A172 (cell line): ENCODE results near the gene TFEB. TPM values are rescaled to one million over a fixed set of nuclear protein-coding genes. Genes with fewer than 3 reads are reported as not detected.

ENCODE experiments used
- DNase-seq: peaks from one replicate; pipeline ENCODE4 v3.0.0-alpha.2; 2015; ENCODE audit warnings: low spot score
- total RNA-seq: library from RNA; depleted of rRNA; stranded (reverse); fragments of >200 nt; shearing (Covaris generic); gene quantifications from 2 replicates; pipeline ENCODE4 v1.2.3, GENCODE V29; 2014

The TFEB gene
- total RNA-seq, 1 experiment from 2014 or later = 6.0 TPM

DNA sequence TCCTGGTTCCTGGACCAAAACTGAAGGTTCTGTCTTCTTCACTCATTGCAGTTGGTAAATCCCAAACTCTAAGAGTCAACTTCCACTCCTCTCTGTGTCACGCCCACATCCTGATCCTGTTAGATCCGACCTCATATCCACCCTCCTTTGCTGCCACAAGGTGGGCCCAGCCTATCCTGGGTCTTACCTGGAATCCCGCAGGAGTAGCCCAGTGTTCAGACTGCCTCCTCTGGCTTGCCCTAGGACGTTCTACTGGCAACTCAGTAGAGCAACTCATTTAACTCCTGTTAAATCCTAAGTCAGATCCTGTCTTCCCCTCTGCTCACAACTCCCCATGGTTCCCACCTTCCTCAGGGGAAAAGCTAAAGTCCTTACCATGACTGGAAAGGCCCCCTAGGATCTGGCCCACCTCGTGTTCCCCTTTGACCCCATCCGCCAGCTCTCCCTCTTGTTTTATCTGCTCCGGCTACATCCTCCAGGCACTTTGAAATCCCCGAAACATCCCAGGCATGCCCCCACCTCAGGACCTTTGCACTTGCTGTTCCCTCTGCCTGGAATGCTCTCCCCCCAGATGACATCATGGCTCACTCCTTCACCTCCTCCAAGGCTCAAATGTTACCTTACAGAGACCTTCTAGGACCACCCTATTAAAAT, 43.9 kb downstream of the TFEB start:
- DNase-seq = no peak

DNA sequence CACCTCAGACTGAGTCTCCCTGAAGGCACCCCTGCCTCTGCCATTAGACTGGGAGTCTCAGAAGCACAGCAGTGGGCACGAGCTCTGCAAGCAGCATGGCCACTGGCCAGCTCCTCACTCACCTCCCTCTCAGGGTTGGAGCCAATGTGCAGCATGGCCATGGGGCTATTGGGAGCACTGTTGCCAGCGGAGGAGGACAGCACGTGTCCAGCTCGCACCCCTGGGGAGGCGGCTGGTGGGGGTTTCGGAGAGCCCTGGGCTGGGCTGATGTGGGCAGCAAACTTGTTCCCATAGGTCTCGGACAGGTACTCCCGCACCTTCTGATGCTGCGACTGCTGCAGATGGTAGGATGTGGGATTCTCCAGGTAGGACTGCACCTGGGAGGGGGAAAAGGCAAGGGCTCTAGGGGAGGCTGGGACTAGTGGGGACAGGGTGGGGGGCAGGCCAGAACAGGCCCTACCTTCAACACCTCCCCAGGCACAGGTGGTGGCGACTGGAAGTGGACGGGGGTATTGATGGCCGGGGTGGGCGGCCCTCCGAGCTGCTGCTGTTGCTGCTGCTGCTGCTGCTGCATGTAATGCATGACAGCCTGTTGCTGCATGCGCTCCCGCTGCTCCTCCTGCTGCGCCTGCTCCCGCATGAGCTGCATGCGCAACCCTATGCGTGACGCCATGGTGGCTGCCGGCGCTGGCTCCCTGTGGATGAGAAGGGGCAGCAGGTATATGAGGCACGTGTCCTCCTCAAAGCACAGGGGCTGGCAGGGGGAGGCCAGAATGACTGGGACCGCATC, 44.7 kb downstream of the TFEB start:
- DNase-seq = no peak

DNA sequence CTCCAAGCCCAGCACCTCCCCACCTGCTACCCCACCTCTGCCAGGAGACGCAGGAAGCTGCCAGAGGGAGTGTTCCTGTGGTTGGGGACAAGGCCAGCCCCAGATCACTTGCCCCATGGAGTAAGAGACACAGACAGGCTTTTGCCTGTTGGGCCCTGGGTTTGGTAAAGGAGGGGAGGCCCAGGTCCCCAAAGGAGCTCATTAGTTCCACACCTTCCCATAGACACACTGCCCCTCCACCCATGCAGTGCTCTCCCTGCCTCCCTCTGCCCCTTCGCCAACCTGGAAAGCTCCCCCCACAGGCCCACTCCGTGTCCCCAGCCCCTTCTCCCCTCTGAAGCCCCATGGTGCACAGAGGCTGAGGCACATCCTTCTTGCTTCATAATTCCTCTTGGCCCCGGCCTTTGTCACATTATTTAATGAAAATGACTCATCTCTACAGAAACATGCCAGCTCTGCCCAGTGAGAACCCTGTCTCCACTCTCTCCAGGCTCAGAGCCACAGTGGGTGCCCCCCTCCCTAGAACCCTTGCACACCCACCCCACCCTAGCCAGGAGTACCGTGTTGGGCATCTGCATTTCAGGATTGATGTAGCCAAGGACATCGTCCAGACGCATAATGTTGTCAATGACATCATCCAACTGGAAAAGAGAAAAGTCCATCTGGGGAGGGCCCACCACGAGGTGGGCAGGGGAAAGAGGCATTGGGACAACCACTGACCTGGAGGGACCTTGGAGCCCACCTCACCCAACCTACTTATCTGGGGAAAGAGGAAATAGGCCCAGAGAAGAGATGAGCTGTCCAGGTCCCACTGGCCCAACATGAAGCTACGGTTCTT, 46.0 kb downstream of the TFEB start:
- peak; percentile 35 for DNase-seq

DNA sequence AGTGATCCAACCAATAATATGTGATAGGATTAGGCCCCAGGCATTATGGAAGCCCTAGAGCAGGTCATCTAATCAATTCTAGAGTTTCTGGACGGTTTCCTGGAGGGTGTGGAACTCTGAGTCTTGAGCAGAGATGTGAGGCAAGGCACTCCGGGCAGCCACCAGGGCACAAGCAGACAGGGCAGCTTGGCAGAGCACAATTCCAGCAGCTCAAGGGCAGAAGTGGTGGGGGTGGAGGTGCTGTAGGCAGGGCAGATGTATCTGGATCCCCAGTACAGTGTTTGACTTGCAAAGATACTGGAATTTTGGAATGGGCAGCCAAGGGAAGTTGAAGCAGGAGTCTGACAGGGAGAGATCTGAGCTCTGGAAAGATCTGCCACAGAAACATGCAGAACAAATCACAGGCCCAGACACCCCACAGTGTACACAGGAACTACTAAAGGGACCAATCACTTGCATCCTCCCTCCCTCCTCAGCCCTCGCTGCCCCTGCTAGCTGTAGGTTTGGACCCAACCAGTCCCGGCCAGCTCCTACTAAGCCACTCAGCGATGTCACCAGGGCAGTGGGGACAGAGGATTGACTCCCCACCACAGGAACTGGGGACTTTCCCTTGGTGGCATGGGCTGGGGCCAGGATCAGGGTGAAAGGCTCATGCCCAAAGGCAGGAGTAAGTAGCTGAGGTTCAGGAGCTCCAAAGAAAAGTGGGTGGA, 47.0 kb downstream of the TFEB start:
- no peak for DNase-seq

DNA sequence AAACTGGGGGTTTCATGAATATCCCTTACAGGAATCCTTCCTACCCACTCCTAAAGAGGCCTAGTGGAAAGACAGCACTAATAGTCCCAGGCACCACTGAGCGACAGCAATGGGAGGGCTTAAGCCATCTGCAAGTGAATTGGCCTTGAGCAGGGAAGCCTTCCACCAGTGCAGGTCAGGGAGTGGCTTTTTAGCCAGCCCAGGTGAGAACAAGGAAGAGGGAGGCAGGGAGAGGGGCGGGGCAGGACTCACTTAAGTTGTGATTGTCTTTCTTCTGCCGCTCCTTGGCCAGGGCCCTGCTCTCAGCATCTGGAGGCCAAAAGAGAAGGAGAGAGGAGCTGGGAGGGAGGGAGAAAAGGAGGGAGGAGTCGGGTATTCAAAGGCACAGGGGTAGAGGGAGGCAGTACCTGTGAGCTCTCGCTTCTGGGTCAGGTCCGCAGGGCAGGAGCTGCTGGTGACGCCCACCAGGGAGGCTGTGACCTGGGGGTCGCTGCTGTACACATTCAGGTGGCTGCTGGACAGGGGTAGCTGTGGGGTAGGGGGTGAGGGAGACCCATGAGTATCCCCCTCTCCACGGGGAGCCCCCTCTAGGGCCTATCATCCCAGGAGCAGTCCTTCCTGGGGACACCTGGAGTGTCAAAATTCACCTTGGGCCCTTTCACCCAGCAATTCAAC, 47.8 kb downstream of the TFEB start:
- no peak for DNase-seq

DNA sequence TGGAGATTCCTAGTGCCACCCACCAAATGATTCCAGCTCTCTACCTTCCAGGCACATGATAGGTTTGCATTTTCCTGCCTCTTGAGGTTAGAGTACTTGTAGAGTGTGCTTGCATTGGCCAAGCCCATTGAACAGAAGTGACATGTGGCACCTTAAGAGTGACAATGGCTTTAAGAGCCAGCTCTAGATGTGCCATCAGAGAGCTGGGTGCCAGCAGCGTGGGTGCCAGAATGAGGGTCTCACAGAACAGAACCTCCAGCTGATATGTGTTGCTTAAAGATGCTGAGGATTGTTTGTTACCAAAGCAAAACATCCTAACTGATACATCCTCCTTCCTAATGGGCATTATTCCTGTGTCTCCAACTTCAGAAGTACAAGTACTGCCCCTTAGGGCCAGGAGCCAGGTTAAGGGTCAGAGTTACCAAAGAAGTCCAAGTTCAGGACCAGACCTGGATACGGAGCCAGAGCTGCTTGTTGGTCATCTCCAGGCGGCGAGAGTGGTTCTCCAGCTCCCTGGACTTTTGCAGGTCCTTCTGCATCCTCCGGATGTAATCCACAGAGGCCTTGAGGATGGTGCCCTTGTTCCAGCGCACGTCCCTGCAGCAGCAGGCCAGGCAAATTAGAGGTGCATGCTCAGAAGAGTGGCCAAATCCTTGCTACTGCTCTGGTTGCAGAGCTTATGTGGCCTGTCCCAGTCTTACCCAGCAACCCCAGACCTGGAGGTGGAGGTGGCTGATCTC, 49.6 kb downstream of the TFEB start:
- no peak for DNase-seq

DNA sequence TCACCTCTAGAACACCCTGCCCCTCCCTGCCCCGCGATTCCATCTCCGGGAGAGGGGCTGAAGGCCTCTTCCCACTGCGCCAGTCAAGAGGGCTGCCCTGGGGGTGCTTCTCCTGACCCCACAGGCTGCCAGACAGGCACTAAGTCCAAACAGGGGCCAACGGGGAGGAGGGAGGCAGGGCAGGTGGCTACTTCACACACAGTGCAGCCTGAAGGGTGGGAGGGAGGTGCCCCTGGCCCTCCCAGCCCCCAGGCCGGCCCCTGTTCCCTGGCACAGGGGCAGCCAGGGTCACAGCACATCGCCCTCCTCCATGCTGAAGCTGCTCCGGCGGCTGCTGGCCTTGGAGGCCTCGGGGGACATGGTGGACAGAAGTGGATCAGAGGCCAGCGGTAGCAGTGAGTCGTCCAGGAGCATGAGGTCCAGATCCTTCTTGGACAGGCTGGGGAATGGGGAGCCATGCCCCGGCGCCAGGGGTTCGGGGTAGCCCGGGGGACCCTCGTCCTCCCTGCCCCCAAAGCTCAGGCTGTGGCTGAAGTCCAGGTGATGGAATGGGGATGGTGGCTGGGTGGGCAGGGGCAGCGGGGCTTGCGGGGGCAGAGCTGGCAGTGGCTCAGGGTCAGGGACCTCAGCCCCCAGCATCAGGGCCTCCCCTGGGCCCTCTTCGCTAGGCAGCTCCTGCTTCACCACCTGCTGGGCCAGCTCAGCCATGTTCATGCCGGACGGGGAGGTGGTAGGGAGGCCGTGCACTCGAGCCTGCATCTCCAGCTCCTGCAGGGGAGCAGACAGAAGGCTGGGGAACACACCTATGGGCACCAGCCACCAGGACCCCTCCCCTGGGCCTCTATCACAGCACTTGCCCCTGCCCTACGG, 50.9 kb downstream of the TFEB start:
- DNase-seq = no peak

DNA sequence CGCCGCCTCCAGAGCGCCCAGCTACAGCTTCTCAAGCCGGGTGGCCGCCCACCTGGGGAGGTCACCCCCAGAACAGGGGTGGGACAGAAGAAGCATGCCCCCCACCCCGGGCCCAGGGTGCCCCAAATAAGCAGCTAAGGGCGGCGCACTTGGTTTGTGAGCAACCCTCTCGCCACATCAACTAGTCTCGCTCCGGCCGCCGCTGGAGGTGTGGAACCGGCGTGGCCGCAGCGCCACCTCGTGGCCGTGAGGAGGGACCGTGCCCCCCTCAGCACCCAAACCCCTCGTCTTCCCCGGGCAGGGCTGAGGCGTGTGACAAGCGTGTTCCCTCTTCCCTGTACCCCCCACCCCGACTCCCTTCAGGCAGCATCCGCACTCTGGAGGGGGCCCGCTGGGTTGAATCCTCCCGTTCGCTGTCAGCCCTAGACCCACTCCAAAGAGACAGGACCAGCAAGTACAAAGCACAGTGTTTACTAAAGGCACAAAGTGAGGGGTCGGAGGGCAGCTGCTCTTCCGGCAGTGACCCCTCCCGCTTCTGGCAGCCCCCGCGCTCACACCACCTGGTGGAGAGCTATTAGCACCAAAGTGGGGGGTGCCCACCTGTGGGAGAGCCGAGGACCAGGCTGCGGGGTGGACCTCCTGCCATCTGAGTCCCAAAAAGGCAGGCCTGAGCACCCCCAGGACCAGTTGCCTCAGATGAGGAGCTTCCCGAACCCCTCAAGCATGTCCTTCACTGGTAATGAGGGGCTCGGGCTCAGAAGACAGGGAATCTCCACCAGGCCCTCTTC, 51.7 kb downstream of the TFEB start:
- DNase-seq = no peak

DNA sequence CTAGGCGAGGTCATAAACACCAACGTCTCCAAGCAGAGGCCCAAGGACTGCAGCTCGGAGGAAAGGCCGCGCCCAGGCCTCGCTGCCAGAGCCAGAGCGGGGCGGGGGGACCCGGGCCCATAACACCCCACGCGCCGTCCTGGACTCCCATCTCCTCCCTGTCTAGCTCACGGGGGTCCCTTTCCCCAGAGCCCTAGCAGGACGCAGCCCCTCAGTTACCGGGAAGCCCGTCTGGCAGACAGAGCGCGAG, 52.2 kb downstream of the TFEB start:
- DNase-seq = no peak

DNA sequence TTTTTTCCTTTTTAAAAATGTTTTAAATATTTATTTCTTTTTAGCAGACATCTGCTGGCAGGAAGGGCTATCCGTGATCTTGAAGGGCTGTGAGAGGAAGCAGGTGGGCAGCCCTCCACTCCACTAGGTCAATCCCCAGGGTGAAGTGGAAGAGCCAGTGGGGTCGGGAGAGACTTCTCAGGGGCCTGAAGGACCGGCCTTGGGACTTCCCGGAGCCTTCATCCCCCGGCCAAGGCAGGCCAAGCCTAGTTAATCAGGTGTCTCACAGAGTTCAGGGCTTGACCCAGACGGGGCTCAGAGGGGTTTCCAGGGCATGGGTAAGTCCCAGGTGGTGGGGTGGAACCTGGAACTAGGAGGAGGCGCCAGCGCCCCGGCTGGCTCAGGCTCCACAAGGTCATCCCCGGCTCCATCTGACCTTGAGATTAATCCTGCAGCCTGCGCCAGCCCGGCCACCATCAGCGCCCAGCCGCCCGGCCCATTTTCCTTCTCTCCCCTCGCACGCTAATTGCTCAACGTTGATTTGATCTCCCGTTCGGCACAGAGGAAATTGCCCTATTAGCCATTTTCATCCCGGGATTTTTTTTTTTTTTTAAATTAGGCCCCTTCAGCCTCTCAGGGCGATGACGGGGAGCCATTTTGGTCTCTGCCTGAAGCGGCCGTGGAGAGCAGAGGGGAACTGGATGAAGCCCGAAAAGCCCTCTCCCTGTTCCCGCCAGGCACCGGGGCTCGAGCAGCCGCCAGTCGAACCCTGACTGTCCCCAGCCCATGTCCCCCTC, 52.7 kb downstream of the TFEB start:
- no peak for DNase-seq

DNA sequence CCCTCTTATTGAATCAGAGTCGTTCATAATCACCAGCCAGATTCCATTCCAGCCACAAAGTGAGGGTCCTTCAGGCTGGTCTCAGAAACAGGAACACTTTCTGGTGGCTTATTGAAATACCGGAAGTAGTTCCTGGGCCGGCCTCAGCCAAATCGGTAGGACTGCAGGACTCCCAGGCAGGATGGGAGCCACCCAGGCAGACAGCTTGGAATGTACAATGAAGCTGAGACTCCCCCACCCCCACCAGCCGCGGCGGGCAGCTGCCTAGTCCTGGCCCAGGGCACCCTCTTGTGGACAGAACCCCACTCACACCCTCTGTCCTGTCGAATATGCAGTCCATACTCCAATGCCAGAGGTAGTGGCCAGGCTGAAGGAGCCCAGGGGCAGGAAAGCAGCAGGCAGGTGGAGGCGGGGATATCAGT, 53.3 kb downstream of the TFEB start:
- DNase-seq = peak; percentile 93

DNA sequence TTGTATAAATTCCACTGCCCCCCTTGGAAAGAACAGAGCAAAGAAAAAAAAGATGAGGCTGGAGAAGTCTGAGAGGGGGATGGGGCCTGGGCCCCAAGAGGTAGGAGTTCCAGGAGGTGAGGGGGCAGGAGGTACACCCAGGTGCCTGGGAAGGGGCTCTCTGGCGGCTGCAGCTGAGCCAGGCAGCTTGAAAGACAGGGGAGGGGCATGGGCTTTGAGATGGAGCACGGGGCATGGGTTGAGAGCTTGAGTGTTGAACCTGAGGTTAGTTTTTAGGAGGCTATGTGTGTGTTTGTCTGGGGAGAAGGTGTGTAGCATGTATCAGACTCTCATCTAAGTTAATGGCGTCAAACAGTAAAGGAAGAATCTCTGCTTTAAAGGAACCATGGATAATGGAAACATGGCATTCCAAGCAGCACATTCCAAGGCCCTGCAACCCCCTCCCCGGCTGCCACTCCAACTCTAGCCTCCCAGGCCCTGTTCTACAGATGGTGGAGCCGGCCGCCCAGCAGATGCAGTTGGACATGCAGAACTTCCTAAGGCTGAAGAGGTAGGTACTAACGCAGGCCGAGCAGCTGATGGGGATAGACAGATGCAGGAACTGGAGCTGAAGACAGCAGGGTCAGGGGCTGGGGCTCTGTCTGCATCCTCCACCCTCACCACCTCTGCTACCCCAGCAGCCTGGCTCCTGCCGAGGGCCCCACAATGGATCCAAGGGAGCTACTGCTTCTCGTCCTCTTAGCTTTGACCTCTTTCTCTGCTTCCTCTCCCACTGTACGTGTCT, 55.0 kb downstream of the TFEB start:
- DNase-seq = no peak

DNA sequence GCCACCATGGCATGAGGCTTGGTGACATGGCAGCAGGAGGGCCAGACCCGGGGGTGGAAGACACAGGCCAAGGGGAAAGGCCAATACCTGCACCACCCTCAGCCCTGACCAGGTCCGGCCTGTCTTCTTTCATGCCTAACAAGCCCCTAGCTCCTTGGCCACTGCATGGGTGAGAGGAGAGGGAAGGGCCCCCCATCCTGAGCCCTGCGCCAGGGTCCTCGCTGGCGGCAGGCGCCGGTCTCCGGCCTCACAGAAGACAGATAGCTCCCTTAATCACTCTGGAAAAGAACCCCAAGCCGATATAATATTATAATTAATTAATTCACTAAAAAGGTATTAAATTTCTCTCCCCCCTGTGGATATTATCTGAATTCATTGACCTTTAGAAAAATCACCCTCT, 55.7 kb downstream of the TFEB start:
- no peak for DNase-seq

DNA sequence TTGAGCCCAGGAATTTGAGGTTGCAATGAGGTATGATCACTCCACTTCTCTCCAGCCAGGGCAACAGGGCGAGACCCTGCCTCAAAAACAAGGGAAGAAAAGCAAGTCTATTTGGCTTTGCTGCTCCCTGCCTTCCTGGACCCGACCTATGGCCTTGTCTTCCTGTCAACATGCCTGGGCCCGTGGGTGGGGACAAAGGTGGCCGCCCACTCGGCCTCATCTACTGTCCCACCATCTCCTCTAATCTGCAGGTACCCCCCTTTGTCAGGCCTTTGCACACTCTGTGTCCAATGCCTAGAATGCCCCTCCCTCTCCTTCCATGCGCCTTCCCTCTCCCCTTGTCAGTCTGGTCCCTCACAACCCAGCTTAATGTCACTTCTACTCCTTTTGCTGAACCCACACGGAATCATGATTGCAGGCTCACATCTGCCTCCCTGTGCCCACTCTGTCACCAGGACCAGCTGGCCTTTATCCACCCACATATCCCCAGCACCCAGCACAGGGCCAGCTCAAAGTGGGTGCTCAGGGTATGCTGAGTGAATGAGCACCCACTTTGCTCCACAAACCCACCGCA, 56.8 kb downstream of the TFEB start:
- no peak for DNase-seq

DNA sequence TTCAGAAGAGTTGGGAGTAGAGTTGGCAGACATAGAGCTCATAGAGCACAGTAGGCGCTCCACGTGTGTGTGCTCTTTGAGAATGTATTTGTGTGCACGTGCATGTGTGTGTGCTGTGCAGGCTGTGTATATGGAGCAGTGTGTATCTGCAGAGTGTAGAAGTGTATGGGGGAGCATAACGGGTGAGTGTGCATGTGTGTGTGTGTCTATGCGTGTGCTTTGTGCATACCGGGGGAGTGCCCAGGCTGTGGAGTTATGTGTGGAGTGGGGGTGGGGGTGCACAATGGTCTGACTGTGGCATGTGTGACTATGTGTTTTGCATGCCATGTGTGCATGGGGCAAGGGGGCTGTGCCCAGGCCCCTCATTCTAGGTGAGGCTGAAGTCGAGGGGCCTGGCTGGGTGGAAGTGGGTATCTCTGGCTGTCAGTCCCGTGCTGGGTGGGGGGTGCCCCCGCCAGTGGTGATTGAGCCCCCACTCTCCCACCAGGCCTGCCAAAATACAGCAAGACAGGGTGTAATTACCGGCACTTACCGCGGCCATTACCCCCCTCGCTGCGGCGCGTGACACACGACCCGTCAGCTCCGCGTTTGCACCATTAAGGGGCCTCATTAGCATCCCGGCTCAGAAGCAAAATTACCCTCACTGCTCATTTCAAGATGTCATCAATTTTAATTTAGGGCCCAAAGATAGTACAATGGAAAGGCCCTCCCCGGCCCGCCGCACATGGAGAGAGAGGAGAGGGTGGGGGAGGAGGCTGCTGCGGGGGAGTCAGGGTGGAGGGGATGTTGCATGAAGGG, 58.1 kb downstream of the TFEB start:
- DNase-seq = no peak

DNA sequence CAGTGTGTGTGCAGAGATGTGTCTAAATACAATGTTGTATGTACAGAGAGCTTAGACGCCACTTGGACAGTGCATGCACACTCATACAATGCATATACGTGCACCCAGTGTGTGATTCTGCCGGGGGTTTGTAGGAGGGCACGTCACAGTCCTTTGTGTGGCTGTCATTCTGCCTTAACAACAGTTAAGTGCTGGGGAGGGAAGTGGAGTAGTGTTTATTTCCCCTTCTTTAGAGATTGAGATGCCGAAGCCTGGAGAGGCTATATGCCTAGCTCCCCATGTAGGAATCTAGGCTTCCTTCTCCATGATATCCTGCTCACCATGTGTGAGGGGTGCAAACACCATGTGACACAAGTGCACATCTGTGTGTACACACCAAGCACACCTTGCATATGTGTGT, 59.0 kb downstream of the TFEB start:
- DNase-seq = no peak
